ENCODE data around the gene ARF5.
A peak's percentile ranks its signal among the peaks of the same experiment; 100 is the strongest.
"Not testable (repeated sequence)": the region's sequence is repeated elsewhere in the genome, so short reads cannot be mapped to it uniquely, and the experiment has no call there.

The ARF5 gene

GRCh38 chr7:127588019-127588696 is at the start of gene ARF5:
ARF5 (plus strand) TSS chr7:127588411; CDS start chr7:127588499, 88 bp downstream.
- DNase-seq, result peak; percentile 89 to 90 (median 90)

- DNase-seq, result no peak
These were observed 49.1 kb upstream of the ARF5 start for GRCh38 chr7:127539116-127539515.

DNA sequence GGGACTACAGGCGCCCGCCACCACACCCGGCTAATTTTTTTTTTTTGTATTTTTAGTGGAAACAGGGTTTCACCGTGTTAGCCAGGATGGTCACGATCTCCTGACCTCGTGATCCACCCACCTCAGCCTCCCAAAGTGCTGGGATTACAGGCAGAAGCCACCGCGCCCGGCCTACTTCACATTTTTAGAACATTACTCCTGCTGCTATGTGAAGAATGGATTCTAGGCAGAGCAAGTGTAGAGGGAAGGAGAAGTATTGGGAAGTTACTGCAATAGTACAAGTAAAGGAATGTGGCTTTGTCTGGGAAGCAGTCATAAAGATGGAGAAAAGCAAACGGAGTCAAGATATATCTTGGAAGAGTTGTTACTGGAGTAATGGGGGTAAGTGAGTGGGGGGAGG is 47.8 kb upstream of the ARF5 start:
- DNase-seq, result not testable (repeated sequence)

GRCh38 chr7:127541548-127541947 is 46.7 kb upstream of the ARF5 start:
- DNase-seq, result no peak

GRCh38 chr7:127546313-127546712 is 41.9 kb upstream of the ARF5 start:
- DNase-seq, result no peak

DNA sequence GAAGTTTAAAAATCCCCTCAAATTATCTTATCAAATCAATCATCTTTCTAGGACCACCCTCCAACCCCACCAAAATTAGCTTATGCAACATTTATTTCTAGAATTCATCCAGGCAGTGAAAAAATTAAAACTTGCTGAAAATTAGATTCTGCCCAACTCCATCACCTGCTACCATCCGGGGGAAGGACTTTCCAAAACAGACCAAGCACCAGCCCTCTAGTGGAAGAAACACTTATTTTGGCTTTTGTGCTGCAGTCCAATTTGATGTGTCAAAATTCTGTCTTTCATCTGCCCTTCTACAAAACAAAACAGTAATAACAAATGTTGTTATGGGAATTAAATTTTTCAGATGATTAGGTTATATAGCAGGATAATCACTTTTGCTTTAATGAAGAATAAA is 38.0 kb upstream of the ARF5 start:
- no peak for DNase-seq

DNA sequence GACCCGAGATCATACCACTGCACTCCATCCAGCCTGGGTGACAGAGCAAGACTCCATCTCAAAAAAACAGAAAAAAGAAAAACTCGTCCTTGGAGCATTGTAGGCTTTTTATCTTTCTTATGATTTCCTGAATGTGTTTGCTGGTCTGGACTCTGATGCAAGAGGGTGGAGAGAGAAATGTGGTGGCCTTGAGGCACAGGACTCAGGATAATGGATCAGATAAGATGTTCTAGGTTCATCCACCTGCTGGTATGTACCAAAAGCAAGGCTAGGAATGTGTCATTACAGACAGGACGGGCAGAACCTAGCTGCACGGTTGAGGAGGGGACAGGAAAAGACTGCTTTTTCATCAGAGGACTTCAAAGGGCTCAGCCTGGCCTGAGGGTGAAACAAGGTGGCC is 36.3 kb upstream of the ARF5 start:
- DNase-seq, result no peak

DNA sequence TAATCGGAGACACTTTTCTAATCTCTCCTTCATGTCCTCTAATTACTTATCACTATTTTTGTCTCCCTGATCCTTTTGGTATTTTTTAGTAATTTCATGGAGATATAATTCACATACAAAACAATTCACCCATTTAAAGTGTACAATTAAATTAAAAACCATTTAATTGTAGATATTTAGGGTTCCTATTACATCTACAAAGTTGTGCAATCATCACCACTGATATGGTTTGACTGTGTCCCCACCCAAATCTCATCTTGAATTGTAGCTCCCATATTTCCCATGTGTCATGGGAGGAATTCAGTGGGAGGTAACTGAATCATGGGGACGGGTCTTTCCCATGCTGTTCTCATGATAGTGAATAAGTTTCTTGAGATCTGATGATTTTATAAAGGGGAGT is 31.8 kb upstream of the ARF5 start:
- DNase-seq, result no peak

DNA sequence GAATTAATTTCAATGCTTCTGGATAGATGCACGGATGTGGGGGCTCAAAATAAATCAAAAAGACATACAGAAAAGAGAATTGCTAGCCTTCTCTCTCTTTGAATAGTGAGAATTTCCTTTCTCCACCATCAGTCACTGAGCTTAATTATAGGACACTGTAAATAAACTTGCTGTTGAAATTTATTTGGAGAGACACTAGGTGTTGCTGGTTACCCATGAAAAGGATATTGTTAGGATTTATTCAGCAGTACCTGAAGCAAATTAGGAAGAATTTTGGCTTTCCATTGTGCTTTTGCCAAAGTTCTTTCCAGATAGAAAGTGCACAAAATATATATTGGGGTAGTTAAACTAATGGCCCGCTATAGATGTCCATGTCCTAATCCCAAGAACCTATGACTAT is 30.4 kb upstream of the ARF5 start:
- DNase-seq, result peak in 1 of 3 experiments; percentile 29

DNA sequence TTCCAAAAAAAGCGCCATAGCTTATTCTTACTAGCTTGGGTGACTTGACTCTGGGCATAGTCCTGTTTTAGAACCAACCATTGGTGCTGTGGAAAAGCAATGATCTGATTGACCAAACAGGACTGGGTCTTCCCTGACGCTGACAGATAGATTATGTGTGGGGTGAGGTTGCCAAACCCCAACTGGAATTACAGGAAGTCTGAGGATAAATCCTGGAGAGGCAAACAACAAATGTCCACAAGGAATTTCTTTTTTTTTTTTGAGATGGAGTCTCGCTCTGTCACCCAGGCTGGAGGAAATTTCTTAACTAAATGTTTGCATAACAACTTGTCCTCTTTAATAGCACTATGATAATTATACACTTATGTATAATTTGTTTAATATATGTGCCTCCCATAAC is 22.0 kb upstream of the ARF5 start:
- peak in 1 of 3 experiments; percentile 36 for DNase-seq

DNA sequence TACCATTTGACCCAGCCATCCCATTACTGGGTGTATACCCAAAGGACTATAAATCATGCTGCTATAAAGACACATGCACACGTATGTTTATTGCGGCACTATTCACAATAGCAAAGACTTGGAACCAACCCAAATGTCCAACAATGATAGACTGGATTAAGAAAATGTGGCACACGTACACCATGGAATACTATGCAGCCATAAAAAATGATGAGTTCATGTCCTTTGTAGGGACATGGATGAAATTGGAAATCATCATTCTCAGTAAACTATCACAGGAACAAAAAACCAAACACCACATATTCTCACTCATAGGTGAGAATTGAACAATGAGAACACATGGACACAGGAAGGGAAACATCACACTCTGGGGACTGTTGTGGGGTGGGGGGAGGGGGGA is 20.2 kb upstream of the ARF5 start:
- DNase-seq, result not testable (repeated sequence)

DNA sequence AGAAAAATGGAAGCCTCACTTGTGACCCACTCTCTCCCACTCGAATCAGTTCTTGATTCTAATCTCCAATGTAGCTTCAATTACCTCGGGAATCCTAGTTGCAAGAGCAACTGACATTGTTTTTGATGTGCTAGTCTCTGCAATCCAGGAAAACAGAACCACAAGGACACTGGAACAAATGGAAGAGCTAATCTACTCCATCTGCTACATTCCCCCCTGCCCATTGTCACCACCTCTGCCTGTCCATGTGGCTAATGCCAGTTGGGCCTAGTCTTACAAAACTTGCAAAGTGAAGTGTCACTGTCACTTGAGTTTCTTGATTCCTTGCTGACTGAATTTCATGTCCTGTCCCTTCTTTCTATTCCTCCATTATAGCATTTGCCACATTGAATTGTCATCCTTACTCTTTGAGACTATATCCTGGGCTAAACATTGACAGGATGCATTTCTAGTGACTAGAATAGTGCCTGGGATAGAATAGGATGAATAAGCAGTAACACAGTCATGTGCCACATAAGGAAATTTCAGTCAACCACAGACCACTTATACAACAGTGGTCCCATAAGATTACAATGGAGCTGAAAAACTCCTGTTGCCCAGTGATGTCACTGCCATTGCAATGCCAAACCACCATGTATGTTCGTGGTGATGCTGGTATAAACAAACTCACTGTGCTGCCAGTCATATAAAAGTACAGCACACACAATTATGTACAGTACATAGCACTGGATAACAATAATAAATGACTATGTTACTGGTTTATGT is 16.3 kb upstream of the ARF5 start:
- DNase-seq, result no peak

- peak in 1 of 3 experiments; percentile 33 for DNase-seq
These were observed 10.1 kb upstream of the ARF5 start for GRCh38 chr7:127578036-127578684.

DNA sequence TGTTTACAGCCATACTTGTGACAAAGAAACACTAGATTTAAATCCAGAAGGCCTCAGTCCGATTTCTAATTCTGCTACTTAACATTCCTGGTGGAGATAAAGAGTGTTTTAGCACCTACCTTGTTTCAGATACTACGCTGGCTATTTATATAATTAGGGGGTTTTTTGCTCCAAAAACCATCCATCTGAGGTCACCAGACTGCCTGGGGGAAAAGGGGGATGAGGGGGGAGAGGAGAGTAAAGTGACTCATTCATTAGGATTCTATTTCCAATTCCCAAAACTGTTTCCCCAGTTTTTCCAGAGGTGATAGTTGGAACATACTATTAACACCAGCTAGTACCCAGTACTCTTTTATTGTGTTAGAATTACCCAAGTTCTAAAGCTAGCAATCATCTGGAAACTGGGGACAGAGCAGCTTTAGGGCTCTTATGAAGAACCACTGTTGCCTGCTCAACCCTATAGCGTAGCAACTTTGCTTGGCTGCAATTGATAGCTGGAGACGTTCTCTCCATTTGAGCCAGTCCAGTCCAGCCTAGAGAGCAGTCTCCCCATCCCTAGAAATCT is 9.4 kb upstream of the ARF5 start:
- DNase-seq, result no peak

- DNase-seq, result no peak
These were observed 7.6 kb upstream of the ARF5 start for GRCh38 chr7:127580612-127581011.

DNA sequence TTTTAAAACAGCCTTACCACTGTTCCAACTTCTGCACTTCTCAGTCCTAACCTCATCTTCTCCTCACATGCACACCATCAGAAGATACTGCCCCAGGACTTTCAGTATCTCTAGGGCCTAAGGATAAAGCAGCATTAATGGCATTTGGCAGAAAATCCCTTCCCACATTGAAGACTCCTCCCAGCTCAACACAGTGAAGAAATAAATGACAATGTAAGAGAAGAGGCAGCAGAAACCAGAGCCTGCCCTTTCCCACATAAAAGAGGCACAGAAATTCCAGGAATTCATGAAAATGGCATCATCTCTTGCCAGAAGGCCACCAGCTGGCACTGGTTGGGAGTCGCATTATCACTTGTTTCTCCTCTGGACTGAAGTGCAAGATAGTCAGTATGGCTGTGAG is 6.5 kb upstream of the ARF5 start:
- no peak for DNase-seq

- no peak for DNase-seq
These were observed 5.8 kb upstream of the ARF5 start for GRCh38 chr7:127582361-127582760.

- no peak for DNase-seq
These were observed 3.6 kb upstream of the ARF5 start for GRCh38 chr7:127584648-127585043.

DNA sequence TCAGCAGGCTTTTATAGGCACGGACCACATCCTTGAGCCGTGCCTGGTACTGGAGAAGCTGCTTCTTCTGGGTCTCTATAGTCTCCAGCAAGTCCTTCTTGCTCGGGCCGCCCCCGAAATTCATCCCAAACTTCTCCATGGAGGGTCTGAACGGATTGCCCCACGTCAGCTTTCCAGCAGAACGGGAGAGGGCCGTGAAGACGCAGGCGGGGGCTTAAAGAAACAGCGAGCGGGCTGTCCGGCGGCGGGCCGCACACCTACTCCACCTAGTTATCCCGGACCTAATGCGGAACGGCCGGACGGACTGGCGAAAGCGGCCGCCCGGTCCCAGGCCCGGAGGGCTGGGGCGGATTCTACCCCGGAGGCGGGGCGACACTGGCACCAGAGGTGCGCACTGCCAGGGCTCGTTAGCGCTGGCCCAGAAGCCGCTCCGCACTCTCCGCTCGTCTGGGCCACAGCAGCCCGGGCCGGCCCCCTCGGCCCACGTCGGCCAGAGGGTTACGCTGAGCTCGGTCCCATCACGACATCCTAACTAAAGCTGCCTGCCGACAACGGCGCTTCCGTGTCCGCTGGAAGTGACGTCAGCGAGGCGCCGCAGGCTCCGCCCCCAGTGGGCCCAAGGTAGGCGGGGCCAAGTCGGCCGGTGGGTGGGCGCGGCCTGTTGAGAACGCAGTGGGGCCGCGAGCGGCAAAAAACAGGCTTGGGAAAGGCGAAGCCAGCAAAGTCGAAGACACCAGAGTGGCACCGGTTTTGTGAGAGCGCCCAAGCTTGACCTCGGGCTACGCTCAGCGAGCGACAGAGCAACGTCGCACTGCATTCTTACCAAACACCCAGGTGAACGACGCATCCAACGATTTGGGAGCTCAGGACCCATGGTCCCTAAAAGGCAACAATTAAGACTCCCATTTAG is 2.9 kb upstream of the ARF5 start, which contains the start of gene GCC1:
TSS of gene GCC1 (minus strand) at position 553 of the 910 bp plus-strand sequence. CDS start at position 139, 414 bp downstream.
- DNase-seq, result peak; percentile 92 to 96 (median 94)

- no peak for DNase-seq
These were observed 1.9 kb upstream of the ARF5 start for GRCh38 chr7:127586346-127586745.

- no peak for DNase-seq
These were observed 570 bp upstream of the ARF5 start for GRCh38 chr7:127587663-127588018.

DNA sequence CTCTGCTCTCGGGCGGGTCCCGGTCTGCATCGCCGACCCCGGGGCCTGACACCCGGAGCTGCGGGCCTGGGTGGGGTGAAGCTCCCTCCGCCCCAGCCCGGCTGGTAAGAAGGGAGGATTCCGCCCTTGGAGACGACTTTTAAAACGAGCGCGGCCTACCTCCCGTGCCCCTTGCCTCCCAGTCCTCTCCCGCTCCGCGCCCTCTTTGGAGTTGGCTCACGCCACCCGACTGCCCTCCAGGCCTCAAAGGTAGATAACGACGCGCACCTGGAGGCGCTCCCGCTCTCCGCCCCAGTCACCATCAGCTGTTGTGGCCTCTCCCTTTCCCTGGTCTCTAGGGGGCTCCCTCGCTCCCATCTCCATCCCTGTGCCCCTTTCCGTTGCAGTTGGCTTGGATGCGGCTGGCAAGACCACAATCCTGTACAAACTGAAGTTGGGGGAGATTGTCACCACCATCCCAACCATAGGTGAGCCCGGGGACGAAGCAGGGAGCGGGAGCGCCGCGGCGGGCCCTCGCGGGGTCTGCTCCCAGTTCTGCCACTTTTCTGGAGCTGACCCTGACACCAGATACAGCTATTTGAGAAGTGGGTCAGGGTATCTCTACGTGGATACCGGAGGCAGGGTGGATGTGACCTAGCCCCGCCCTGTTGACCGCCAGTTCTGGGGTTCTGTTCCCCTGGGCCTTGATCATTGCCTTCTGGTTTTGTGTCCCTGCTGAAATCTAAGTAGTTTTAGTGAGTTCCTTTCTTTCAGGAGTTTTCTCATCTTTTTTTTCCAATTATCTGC is 679 bp downstream of the ARF5 start:
- DNase-seq, result peak; percentile 41 to 86 (median 84)
